Embryonic facial prominence (tissue), 1 donor: ENCODE results near the gene ITGB4.
"Not testable (repeated sequence)": the region's sequence is repeated elsewhere in the genome, so short reads cannot be mapped to it uniquely, and the experiment has no call there.

Experiments
- DNase-seq: peaks from one replicate; pipeline ENCODE4 v3.0.0-alpha.2; 2016; ENCODE audit errors: extremely low spot score

Gene ITGB4

DNA sequence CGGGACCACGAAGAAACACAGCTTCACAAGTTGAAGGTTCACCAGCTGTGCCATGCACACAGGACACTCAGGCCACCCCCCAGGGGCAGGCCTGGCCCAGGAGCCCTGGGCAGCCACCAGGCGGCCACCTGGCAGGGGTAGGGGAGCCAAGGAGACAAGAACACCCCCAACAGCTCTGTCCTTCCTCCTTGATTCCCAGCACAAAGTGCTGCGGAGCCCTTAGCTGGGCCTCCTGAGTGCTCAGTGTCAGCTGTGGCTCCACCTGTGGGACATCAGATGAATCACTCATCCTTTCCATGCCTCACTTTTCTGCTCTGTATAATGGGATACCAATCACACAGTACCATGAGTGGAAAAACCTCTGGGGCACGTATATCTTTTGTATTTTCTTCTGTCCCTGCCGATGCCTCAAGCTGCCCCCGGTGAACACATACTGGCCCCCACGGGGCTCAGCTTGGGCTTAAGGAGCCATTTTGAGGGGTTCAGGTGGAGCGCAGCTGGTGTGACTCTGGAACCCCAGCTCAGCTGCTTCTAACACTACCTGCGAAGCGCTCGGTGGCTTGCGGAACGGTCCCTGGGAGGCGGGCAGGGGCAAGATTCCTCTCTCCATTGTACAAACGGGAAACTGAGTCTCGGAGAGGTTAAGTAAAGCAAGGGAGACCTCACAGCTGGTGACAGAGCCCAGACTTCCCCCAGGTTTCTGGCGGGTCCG, 31.7 kb downstream of the ITGB4 start:
- DNase-seq: no peak

DNA sequence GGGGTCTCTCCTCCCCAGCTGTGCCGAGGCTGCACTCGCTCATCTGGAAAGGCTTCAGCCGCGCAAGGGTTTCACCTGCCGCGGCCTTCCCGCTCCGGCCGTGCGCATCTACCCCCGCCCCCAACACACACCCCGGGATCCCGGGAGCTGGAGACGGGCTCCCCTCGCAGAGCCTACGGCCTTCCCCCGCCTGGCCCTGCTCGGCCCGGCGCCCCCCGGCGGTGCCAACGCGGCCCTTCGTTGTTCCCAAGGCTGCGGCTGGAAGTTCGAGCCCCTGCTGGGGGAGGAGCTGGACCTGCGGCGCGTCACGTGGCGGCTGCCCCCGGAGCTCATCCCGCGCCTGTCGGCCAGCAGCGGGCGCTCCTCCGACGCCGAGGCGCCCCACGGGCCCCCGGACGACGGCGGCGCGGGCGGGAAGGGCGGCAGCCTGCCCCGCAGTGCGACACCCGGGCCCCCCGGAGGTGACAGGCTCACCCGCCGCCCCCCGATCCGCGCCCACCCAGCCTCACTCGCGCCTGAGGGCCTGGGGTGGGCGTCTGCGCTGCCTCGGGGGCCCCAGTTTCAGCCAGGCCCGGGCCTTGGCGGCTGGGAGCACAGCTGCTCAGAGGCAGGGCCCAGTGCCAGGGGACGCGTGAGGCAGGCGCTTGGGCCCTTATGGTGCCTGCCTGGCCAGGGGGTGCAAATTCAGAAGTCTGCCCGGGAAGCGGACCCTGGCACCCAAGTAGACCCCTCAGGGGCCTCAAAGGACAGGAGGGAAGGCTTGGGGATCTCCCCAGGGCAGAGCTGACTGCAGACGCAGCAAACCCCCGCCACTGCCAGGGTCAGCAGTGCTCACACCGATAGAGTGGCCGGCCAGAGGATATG, 32.5 kb downstream of the ITGB4 start:
- DNase-seq: no peak

DNA sequence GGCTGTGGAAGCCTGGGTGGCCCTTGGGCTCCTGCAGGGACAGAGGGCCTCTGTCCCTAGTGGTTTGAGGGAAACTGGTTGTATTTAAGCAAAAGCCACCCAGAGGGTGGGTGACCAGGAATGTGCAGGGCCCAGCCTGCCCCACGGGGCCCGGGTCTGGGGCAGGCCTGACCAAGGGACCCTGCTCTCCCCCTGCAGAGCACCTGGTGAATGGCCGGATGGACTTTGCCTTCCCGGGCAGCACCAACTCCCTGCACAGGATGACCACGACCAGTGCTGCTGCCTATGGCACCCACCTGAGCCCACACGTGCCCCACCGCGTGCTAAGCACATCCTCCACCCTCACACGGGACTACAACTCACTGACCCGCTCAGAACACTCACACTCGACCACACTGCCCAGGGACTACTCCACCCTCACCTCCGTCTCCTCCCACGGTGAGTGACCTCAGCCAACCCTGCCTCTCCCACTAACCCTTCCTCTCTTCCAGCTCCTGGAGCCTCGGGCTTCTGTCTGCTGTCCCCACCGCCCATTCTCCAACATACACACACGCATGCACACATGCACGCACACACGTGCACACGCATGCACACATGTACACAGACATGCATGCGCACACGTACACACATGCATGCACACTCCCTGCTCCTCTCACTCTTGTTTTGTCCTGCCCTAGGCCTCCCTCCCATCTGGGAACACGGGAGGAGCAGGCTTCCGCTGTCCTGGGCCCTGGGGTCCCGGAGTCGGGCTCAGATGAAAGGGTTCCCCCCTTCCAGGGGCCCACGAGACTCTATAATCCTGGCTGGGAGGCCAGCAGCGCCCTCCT, 33.3 kb downstream of the ITGB4 start:
- DNase-seq: no peak

DNA sequence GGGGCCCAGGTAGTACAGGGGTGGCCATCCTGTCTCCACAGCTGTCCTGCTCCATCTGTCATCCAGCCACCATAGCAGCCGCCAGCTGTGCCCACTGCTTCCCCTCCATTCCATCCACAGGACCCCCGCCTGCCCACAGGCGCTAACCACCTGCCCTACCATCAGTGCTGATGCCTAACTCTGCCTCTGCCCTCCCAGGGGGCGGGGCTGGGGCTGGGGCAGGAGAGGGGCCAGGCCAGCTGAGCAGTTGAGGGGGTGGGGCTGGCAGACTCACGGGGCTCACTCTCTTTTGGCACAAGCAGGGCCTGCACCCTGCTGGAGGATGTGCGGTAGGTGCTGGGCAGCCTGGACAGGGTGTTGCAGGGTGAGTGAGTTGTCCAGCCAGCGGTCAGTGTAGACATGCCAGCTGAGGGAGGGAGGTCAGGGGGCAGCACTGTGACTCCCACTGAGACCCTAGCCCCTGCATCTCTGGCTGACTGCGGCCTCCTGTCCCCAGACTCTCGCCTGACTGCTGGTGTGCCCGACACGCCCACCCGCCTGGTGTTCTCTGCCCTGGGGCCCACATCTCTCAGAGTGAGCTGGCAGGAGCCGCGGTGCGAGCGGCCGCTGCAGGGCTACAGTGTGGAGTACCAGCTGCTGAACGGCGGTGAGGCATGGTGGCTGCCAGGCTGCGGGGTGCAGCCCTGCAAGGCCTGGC, 34.1 kb downstream of the ITGB4 start:
- no peak for DNase-seq

DNA sequence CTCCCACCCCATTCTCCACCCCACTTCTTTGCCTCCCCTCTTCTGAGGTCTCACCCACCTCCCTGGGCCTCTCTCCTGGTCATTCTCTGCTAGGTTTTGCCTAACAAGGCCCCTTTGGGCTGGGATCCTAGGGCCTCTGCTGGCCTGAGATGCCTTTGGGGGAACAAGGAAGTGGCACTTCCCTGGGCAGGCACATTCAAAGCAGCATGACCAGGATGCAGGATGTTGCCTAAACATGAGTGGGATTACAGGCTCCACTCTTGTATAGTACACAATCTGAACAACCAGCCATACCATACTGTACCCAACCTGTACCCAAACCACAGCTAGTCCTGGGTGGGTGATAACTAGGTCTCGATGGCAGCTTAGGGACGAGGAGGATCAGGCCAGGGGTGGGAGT, 34.7 kb downstream of the ITGB4 start:
- no peak for DNase-seq

- no peak for DNase-seq
Measured at GRCh38 chr17:75756451-75757085, 35.3 kb downstream of the ITGB4 start.

DNA sequence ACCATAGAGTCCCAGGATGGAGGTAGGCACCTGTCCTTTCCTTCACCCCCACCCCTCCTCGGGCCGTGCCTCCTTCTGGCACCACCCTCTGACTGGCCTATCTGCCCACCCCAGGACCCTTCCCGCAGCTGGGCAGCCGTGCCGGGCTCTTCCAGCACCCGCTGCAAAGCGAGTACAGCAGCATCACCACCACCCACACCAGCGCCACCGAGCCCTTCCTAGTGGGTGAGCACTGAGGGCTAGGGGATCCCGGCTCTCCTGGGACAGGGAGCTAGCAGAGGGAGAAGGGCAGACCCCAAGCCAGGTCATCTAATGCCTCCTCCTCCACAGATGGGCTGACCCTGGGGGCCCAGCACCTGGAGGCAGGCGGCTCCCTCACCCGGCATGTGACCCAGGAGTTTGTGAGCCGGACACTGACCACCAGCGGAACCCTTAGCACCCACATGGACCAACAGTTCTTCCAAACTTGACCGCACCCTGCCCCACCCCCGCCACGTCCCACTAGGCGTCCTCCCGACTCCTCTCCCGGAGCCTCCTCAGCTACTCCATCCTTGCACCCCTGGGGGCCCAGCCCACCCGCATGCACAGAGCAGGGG, 35.9 kb downstream of the ITGB4 start:
- no peak for DNase-seq

GRCh38 chr17:75758131-75758905, 37.1 kb downstream of the ITGB4 start:
- no peak for DNase-seq

DNA sequence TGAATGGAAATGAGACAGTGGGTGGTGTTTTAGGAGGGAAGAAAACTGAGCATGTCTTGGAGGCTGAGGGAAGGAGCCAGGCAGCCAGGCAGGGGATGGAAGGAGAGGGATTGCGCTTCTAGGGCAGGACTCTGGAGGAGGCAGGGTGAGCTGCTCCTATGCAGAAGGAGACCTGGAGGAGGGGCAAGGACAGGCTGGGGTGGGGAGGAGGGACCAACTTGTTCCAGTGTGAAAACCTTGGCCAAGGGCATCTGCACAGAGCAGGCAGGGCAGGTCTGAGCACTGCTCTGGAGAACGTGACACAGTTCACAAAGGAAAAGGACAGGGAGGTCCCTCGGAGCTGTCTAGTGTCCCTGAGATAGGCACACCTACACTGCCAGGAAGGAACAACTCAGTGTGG, 38.2 kb downstream of the ITGB4 start:
- no peak for DNase-seq

DNA sequence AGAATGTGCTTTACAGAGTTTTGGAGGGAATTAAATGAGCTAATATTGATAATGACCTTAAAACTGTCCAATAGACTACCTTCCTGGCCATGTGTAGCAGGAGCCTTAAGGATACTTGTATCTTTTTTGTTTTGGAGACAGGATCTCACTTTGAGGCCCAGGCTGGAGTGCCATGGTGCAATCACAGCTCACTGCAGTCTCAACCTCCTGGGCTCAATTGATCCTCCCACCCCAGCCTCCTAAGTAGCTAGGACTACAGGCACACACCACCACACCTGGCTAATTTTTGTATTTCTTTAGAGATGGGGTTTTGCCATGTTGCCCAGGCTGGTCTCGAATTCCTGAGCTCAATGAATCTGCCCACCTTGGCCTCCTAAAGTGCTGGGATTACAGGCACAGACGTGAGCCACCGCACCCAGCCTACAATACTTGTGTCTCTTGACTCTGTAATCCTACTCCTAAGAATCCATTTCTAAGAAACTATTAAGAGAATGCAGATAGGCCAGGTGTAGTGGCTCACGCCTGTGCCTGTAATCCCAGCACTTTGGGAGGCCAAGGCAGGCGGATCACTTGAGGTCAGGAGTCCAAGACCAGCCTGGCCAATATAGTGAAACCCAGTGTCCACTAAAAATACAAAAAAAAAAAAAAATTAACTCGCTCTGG, 38.9 kb downstream of the ITGB4 start:
- DNase-seq: not testable (repeated sequence)

DNA sequence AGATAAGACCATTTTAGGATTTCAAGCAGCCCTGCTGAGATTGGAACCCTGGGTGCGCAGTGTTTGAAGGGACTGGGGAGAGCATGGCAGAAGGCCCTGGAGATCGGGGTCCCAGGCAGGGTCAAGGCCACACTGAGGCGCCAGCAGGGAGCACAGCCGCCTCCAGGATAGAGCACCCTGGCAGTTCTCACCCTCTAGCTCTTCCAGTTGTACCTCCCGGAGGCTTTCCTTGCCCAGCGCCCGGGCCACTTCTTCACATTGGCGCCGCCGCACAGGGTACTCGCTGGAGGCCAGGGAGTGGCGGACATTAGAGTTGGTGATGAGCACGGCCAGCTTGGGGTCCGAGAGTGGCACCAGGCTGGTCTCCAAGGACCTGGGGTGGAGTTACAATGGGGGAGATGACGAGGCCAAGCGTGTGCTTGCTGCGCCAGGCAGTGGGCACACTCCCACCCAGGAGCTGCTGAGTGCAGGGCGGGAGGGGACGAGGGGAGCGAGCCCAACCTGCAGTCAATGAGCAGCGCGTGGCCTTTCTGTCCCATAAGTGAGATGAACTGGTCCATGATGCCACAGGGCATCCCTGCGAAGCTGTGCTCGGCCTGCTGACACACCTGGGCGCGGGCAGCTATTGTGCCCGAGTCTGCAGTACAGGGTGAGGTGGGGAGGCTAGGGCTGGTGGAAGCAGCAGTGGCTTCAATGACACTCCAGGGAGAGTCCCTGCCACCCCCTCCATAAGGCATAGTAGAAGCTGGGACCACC, 41.4 kb downstream of the ITGB4 start:
- DNase-seq: no peak

- no peak for DNase-seq
Measured at GRCh38 chr17:75763269-75763607, 42.0 kb downstream of the ITGB4 start.

GRCh38 chr17:75763613-75764416, 42.6 kb downstream of the ITGB4 start:
- no peak for DNase-seq

DNA sequence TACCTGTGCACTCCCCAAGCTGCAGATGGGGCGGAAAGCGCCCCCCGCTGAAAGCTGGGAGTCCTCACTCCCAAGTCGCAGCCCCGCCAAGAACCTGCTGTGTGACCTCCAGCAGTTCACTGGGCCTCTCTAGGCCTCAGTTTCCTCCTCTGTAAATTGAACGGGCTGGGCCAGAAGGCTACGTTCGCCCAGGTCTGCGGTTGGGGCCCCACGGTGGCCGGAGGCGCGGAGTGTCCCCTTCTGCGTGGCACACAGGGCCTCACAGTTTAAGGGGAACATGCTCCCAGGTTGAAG, 43.1 kb downstream of the ITGB4 start:
- DNase-seq: no peak

- DNase-seq: no peak
Measured at GRCh38 chr17:75764711-75765421, 43.6 kb downstream of the ITGB4 start, which contains the start of gene GALK1. Gene GALK1, minus strand, starts transcription at chr17:75765192. Its CDS starts 56 bp downstream, at chr17:75765136.

GRCh38 chr17:75765981-75766380, 44.7 kb downstream of the ITGB4 start:
- no peak for DNase-seq

DNA sequence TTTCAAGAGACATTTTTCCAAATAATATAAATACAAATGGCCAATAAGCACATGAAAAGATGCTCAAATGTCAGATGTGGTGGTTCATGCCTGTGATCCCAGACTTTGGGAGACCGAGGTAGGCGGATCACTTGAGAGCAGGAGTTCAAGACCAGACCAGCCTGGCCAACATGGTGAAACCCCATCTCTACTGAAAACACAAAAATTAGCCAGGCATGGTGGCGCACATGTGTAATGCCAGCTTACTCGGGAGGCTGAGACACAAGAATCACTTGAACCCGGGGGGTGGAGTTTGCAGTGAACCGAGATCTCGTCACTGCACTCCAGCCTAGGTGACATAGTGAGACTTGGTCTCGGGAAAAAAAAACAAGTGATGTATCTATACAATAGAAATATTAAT, 46.6 kb downstream of the ITGB4 start:
- no peak for DNase-seq
